HG03354 (cell line): Measurements from ENCODE around the gene MYCBPAP.

Experiments
- ATAC-seq: cut with Tn5 transposase; IDR thresholded peaks from one replicate; pipeline ENCODE4 v1.9.1; 2021; ENCODE audit warnings: mild to moderate bottlenecking; ENCODE audit not compliant: unreplicated experiment, poor library complexity, severe bottlenecking

The MYCBPAP gene

GRCh38 chr17:50507871-50508572, at the start of gene MYCBPAP:
TSS of gene MYCBPAP (plus strand) at chr17:50508439. CDS start at chr17:50508675, 236 bp downstream.
- peak; percentile 37 for ATAC-seq

- no peak for ATAC-seq
These were observed 49.2 kb upstream of the MYCBPAP start for GRCh38 chr17:50458701-50459676.

- no peak for ATAC-seq
These were observed 48.5 kb upstream of the MYCBPAP start for GRCh38 chr17:50459756-50460155.

GRCh38 chr17:50460831-50461526, 47.3 kb upstream of the MYCBPAP start:
- no peak for ATAC-seq

GRCh38 chr17:50461550-50462132, 46.6 kb upstream of the MYCBPAP start:
- ATAC-seq = no peak

- no peak for ATAC-seq
These were observed 45.8 kb upstream of the MYCBPAP start for GRCh38 chr17:50462446-50462845.

GRCh38 chr17:50464121-50464520, 44.1 kb upstream of the MYCBPAP start:
- no peak for ATAC-seq

GRCh38 chr17:50464736-50465135, 43.5 kb upstream of the MYCBPAP start:
- ATAC-seq = no peak

- no peak for ATAC-seq
These were observed 43.1 kb upstream of the MYCBPAP start for GRCh38 chr17:50465171-50465570.

GRCh38 chr17:50465635-50466034, 42.6 kb upstream of the MYCBPAP start:
- no peak for ATAC-seq

GRCh38 chr17:50466371-50467113, 41.7 kb upstream of the MYCBPAP start:
- ATAC-seq = no peak

GRCh38 chr17:50467114-50467854, 41.0 kb upstream of the MYCBPAP start:
- ATAC-seq = no peak

- ATAC-seq = no peak
These were observed 40.4 kb upstream of the MYCBPAP start for GRCh38 chr17:50467855-50468303.

GRCh38 chr17:50468304-50469207, 39.7 kb upstream of the MYCBPAP start, which contains the start of gene CHAD:
TSS of gene CHAD (minus strand) at chr17:50468880. CDS start at chr17:50468813, 67 bp downstream.
- no peak for ATAC-seq

- no peak for ATAC-seq
These were observed 39.0 kb upstream of the MYCBPAP start for GRCh38 chr17:50469208-50469605.

GRCh38 chr17:50469671-50470305, 38.5 kb upstream of the MYCBPAP start:
- no peak for ATAC-seq

- no peak for ATAC-seq
These were observed 37.8 kb upstream of the MYCBPAP start for GRCh38 chr17:50470426-50470825.
